WTC11 (cell line): ENCODE measurements around the gene LARP4B.

Experiments used
- CREB1 ChIP-seq: sonication (generic); formaldehyde crosslinking; IDR thresholded peaks from 2 replicates; pipeline ENCODE4 v1.8.0; 2023; ENCODE audit warnings: mild to moderate bottlenecking, missing genetic modification reagents
- ELF4 ChIP-seq: sonication (generic); formaldehyde crosslinking; IDR thresholded peaks from 2 replicates; pipeline ENCODE4 v1.8.1; 2022; ENCODE audit warnings: low read depth, mild to moderate bottlenecking, moderate library complexity, missing genetic modification reagents
- FOXJ3 ChIP-seq: sonication (generic); formaldehyde crosslinking; IDR thresholded peaks from 2 replicates; pipeline ENCODE4 v1.9.0; 2021; ENCODE audit warnings: missing genetic modification reagents, mild to moderate bottlenecking, borderline replicate concordance
- FOXK1 ChIP-seq: sonication (generic); formaldehyde crosslinking; IDR thresholded peaks from 2 replicates; pipeline ENCODE4 v1.8.0; 2022; ENCODE audit warnings: mild to moderate bottlenecking, moderate library complexity, missing genetic modification reagents
- MXD4 ChIP-seq: fragments of 250-450 bp; sonication (Bioruptor Pico); IDR thresholded peaks from 2 replicates; pipeline ENCODE4 v1.8.0; 2021; ENCODE audit warnings: mild to moderate bottlenecking, moderate library complexity, borderline replicate concordance
- SP1 ChIP-seq: sonication (generic); formaldehyde crosslinking; conservative IDR thresholded peaks from 2 replicates; pipeline ENCODE4 v1.8.1; 2022; ENCODE audit warnings: missing genetic modification reagents
- ZNF232 ChIP-seq: sonication (generic); formaldehyde crosslinking; IDR thresholded peaks from 2 replicates; pipeline ENCODE4 v1.8.0; 2022; ENCODE audit warnings: mild to moderate bottlenecking, missing genetic modification reagents
- TF ChIP-seq, protein P1 (sequence below): sonication (generic); formaldehyde crosslinking; IDR thresholded peaks from 2 replicates; pipeline ENCODE4 v1.8.1; 2022; ENCODE audit warnings: low read depth, missing genetic modification reagents, borderline replicate concordance
- TF ChIP-seq, protein P2 (sequence below): fragments of 200-600 bp; IDR thresholded peaks from 2 replicates; pipeline ENCODE4 v1.8.0; 2022; ENCODE audit warnings: antibody characterized with exemption
- TF ChIP-seq, protein P3 (sequence below): sonication (generic); formaldehyde crosslinking; IDR thresholded peaks from 2 replicates; pipeline ENCODE4 v1.8.1; 2023; ENCODE audit warnings: mild to moderate bottlenecking, missing genetic modification reagents, moderate library complexity
- TF ChIP-seq, protein P4 (sequence below): sonication (generic); formaldehyde crosslinking; IDR thresholded peaks from 2 replicates; pipeline ENCODE4 v1.8.1; 2022; ENCODE audit warnings: mild to moderate bottlenecking, moderate library complexity, missing genetic modification reagents
- TF ChIP-seq, protein P5 (sequence below): sonication (generic); formaldehyde crosslinking; IDR thresholded peaks from 2 replicates; pipeline ENCODE4 v1.8.1; 2023; ENCODE audit warnings: mild to moderate bottlenecking, missing genetic modification reagents
- TF ChIP-seq, protein P6 (sequence below): sonication (generic); formaldehyde crosslinking; IDR thresholded peaks from 2 replicates; pipeline ENCODE4 v1.8.1; 2023; ENCODE audit warnings: mild to moderate bottlenecking, missing genetic modification reagents, moderate library complexity
- TF ChIP-seq, protein P7 (sequence below): sonication (generic); formaldehyde crosslinking; IDR thresholded peaks from 2 replicates; pipeline ENCODE4 v1.8.1; 2023; ENCODE audit warnings: mild to moderate bottlenecking, moderate library complexity, missing genetic modification reagents

DNA sequence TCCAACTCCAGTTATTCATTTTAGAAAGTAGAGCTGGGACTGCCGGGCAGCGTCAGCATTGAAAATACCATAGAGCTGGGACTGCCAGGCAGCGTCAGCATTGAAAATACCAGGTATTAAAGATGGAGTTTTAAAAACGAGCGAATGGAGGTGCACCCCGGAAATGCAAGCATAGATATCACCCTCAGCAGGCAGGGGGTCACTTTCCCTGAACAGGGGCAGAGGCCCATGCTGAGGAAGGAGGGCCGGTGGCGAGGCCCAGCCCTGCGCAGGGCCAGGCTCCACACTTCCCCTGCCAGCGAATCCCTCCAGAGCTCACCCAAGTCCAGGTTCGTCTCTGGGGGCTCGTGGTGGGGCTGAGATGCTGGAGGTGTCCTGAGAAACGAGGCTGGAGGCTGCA lies 157.3 kb downstream of the LARP4B start:
- TF ChIP-seq, protein P1, sequence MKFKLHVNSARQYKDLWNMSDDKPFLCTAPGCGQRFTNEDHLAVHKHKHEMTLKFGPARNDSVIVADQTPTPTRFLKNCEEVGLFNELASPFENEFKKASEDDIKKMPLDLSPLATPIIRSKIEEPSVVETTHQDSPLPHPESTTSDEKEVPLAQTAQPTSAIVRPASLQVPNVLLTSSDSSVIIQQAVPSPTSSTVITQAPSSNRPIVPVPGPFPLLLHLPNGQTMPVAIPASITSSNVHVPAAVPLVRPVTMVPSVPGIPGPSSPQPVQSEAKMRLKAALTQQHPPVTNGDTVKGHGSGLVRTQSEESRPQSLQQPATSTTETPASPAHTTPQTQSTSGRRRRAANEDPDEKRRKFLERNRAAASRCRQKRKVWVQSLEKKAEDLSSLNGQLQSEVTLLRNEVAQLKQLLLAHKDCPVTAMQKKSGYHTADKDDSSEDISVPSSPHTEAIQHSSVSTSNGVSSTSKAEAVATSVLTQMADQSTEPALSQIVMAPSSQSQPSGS (CRISPR knock-in tag) = no peak
- TF ChIP-seq, protein P2, sequence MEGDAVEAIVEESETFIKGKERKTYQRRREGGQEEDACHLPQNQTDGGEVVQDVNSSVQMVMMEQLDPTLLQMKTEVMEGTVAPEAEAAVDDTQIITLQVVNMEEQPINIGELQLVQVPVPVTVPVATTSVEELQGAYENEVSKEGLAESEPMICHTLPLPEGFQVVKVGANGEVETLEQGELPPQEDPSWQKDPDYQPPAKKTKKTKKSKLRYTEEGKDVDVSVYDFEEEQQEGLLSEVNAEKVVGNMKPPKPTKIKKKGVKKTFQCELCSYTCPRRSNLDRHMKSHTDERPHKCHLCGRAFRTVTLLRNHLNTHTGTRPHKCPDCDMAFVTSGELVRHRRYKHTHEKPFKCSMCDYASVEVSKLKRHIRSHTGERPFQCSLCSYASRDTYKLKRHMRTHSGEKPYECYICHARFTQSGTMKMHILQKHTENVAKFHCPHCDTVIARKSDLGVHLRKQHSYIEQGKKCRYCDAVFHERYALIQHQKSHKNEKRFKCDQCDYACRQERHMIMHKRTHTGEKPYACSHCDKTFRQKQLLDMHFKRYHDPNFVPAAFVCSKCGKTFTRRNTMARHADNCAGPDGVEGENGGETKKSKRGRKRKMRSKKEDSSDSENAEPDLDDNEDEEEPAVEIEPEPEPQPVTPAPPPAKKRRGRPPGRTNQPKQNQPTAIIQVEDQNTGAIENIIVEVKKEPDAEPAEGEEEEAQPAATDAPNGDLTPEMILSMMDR = no peak
- TF ChIP-seq, protein P3, sequence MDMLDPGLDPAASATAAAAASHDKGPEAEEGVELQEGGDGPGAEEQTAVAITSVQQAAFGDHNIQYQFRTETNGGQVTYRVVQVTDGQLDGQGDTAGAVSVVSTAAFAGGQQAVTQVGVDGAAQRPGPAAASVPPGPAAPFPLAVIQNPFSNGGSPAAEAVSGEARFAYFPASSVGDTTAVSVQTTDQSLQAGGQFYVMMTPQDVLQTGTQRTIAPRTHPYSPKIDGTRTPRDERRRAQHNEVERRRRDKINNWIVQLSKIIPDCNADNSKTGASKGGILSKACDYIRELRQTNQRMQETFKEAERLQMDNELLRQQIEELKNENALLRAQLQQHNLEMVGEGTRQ = no peak
- TF ChIP-seq FOXK1 (no peak), SP1 (CRISPR knock-in tag) (no peak), CREB1 (CRISPR knock-in tag) (no peak), MXD4 (CRISPR knock-in tag) (no peak), FOXJ3 (CRISPR knock-in tag) (no peak), ELF4 (CRISPR knock-in tag) (no peak), ZNF232 (CRISPR knock-in tag) (no peak)
- TF ChIP-seq, protein P4, sequence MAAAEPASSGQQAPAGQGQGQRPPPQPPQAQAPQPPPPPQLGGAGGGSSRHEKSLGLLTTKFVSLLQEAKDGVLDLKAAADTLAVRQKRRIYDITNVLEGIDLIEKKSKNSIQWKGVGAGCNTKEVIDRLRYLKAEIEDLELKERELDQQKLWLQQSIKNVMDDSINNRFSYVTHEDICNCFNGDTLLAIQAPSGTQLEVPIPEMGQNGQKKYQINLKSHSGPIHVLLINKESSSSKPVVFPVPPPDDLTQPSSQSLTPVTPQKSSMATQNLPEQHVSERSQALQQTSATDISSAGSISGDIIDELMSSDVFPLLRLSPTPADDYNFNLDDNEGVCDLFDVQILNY (CRISPR knock-in tag) = no peak
- TF ChIP-seq, protein P5, sequence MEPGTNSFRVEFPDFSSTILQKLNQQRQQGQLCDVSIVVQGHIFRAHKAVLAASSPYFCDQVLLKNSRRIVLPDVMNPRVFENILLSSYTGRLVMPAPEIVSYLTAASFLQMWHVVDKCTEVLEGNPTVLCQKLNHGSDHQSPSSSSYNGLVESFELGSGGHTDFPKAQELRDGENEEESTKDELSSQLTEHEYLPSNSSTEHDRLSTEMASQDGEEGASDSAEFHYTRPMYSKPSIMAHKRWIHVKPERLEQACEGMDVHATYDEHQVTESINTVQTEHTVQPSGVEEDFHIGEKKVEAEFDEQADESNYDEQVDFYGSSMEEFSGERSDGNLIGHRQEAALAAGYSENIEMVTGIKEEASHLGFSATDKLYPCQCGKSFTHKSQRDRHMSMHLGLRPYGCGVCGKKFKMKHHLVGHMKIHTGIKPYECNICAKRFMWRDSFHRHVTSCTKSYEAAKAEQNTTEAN (CRISPR knock-in tag) = no peak
- TF ChIP-seq, protein P6, sequence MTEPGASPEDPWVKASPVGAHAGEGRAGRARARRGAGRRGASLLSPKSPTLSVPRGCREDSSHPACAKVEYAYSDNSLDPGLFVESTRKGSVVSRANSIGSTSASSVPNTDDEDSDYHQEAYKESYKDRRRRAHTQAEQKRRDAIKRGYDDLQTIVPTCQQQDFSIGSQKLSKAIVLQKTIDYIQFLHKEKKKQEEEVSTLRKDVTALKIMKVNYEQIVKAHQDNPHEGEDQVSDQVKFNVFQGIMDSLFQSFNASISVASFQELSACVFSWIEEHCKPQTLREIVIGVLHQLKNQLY (CRISPR knock-in tag) = no peak
- TF ChIP-seq, protein P7, sequence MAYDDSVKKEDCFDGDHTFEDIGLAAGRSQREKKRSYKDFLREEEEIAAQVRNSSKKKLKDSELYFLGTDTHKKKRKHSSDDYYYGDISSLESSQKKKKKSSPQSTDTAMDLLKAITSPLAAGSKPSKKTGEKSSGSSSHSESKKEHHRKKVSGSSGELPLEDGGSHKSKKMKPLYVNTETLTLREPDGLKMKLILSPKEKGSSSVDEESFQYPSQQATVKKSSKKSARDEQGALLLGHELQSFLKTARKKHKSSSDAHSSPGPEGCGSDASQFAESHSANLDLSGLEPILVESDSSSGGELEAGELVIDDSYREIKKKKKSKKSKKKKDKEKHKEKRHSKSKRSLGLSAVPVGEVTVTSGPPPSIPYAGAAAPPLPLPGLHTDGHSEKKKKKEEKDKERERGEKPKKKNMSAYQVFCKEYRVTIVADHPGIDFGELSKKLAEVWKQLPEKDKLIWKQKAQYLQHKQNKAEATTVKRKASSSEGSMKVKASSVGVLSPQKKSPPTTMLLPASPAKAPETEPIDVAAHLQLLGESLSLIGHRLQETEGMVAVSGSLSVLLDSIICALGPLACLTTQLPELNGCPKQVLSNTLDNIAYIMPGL (CRISPR knock-in tag) = no peak
